Choroid plexus epithelial cell (primary cell): ENCODE measurements around the gene SFMBT2.

ENCODE experiments used
- DNase-seq: peaks from one replicate; pipeline ENCODE4 v3.0.0-alpha.2; 2010; ENCODE audit warnings: low read depth
- H3K4me3 ChIP-seq: 2 replicates; pipeline ENCODE4 v1.5.1; 2011; ENCODE audit warnings: low read depth, mild to moderate bottlenecking, control low read depth, low read length, moderate library complexity
- CTCF ChIP-seq: conservative IDR thresholded peaks from 2 replicates; pipeline ENCODE4 v1.5.1; 2011; ENCODE audit warnings: low read depth, mild to moderate bottlenecking, control low read depth, inconsistent platforms, low read length, moderate library complexity

The SFMBT2 gene

GRCh38 chr10:7340179-7340874 is 70.5 kb downstream of the SFMBT2 start:
- H3K4me3 ChIP-seq = no peak overlapping the region
- TF ChIP-seq CTCF = no peak
- DNase-seq = no peak

- H3K4me3 ChIP-seq = no peak overlapping the region
- no peak for TF ChIP-seq CTCF
- DNase-seq = no peak
Measured at GRCh38 chr10:7339510-7339909, 71.3 kb downstream of the SFMBT2 start.

- no peak for DNase-seq
- no peak for TF ChIP-seq CTCF
- no peak overlapping the region for H3K4me3 ChIP-seq
Measured at GRCh38 chr10:7338469-7338868, 72.4 kb downstream of the SFMBT2 start.

- no peak for DNase-seq
- no peak overlapping the region for H3K4me3 ChIP-seq
- TF ChIP-seq CTCF = no peak
Measured at GRCh38 chr10:7337431-7338171, 73.2 kb downstream of the SFMBT2 start.

- no peak for TF ChIP-seq CTCF
- H3K4me3 ChIP-seq = no peak overlapping the region
Measured at GRCh38 chr10:7335977-7336376, 74.9 kb downstream of the SFMBT2 start.

GRCh38 chr10:7334642-7334964 is 76.2 kb downstream of the SFMBT2 start:
- TF ChIP-seq CTCF = no peak
- DNase-seq = no peak
- H3K4me3 ChIP-seq = no peak overlapping the region

More at GRCh38 chr10:7335977-7336376, 74.9 kb downstream of the SFMBT2 start:
- no peak for DNase-seq

- no peak overlapping the region for H3K4me3 ChIP-seq
- peak; percentile 2 for DNase-seq
- no peak for TF ChIP-seq CTCF
Measured at GRCh38 chr10:7333961-7334641, 76.7 kb downstream of the SFMBT2 start.
